Smooth muscle cell of bladder (primary cell): ENCODE results near the gene CROCC2. TPM values are rescaled to one million over a fixed set of nuclear protein-coding genes. Genes with fewer than 3 reads are reported as not detected.

Experiments used
- total RNA-seq: library from RNA; depleted of rRNA; stranded (reverse); fragments of >200 nt; gene quantifications from 2 replicates; pipeline ENCODE4 v1.2.3, GENCODE V29; 2014

The CROCC2 gene
- total RNA-seq, result 0.09 and 0.14 TPM in 2 replicates

GRCh38 chr2:240906141-240906910 lies at the start of gene CROCC2:
CROCC2 (plus strand) TSS chr2:240906336; CDS start chr2:240906514, 178 bp downstream.

GRCh38 chr2:240868286-240869108 lies 37.6 kb upstream of the CROCC2 start, which contains the start of gene AGXT:
AGXT (plus strand) TSS chr2:240868824; CDS start chr2:240868866, 42 bp downstream.

GRCh38 chr2:240895656-240896388 lies 10.3 kb upstream of the CROCC2 start, which contains the start of gene MAB21L4:
MAB21L4 (minus strand) TSS chr2:240896156; CDS start chr2:240895997, 159 bp downstream.

GRCh38 chr2:240997856-240998705 lies 91.9 kb downstream of the CROCC2 start, which contains the start of gene SNED1:
SNED1 (plus strand) TSS chr2:240998618; CDS start chr2:240998838, 220 bp downstream.

Other genes starting within 250 kb of the CROCC2 start
- not detected in 2 replicates for gene AQP12B, start 223.5 kb upstream of the CROCC2 start, total RNA-seq
- gene AQP12A, start 214.5 kb upstream of the CROCC2 start, total RNA-seq, result not detected in 2 replicates
- gene KIF1A, start 86.1 kb upstream of the CROCC2 start, total RNA-seq, result not detected in 2 replicates
- 0.14 TPM in 1 of 2 replicates, not detected in the other for gene AGXT, start 37.5 kb upstream of the CROCC2 start, total RNA-seq
- not detected in 2 replicates for gene MAB21L4, start 10.2 kb upstream of the CROCC2 start, total RNA-seq
- 12.6 and 19.5 TPM in 2 replicates for gene SNED1, start 92.3 kb downstream of the CROCC2 start, total RNA-seq
- gene MTERF4, start 196.0 kb downstream of the CROCC2 start, total RNA-seq, result 28.6 and 36.9 TPM in 2 replicates
- 1.3 TPM in 2 replicates for gene PASK, start 243.1 kb downstream of the CROCC2 start, total RNA-seq
- 67.4 and 86.0 TPM in 2 replicates for gene PPP1R7, start 244.1 kb downstream of the CROCC2 start, total RNA-seq